HK-2 (cell line): ENCODE measurements around the gene CAMK2A.

Experiments used
- DNase-seq: peaks from one replicate; pipeline ENCODE4 v3.0.0-alpha.2; 2018; ENCODE audit not compliant: unreplicated experiment

Gene CAMK2A

GRCh38 chr5:150211156-150212030 is 78.2 kb downstream of the CAMK2A start:
- no peak for DNase-seq

- DNase-seq = no peak
Observed at GRCh38 chr5:150210644-150211043, 78.9 kb downstream of the CAMK2A start.

GRCh38 chr5:150209099-150209635 is 80.4 kb downstream of the CAMK2A start:
- DNase-seq = no peak

- DNase-seq = no peak
Observed at GRCh38 chr5:150208187-150209098, 81.1 kb downstream of the CAMK2A start.

GRCh38 chr5:150206779-150207115 is 82.8 kb downstream of the CAMK2A start:
- DNase-seq = no peak

GRCh38 chr5:150206098-150206778 is 83.3 kb downstream of the CAMK2A start:
- DNase-seq = no peak

GRCh38 chr5:150204590-150204960 is 85.0 kb downstream of the CAMK2A start:
- no peak for DNase-seq

GRCh38 chr5:150203832-150204589 is 85.6 kb downstream of the CAMK2A start:
- DNase-seq = no peak

GRCh38 chr5:150202501-150202900 is 87.1 kb downstream of the CAMK2A start:
- no peak for DNase-seq

- DNase-seq = no peak
Observed at GRCh38 chr5:150197476-150197875, 92.1 kb downstream of the CAMK2A start.

- DNase-seq = no peak
Observed at GRCh38 chr5:150196986-150197385, 92.6 kb downstream of the CAMK2A start.

GRCh38 chr5:150196514-150196913 is 93.1 kb downstream of the CAMK2A start:
- no peak for DNase-seq

GRCh38 chr5:150195736-150196485 is 93.7 kb downstream of the CAMK2A start:
- DNase-seq = no peak

- DNase-seq = no peak
Observed at GRCh38 chr5:150192462-150192861, 97.1 kb downstream of the CAMK2A start.

- DNase-seq = no peak
Observed at GRCh38 chr5:150190987-150191386, 98.6 kb downstream of the CAMK2A start.

- DNase-seq = no peak
Observed at GRCh38 chr5:150190503-150190979, 99.0 kb downstream of the CAMK2A start.

GRCh38 chr5:150189728-150190502 is 99.7 kb downstream of the CAMK2A start, which contains the start of gene SLC6A7:
Gene SLC6A7 (plus strand): TSS chr5:150190062. CDS start chr5:150190328, 266 bp downstream.
- DNase-seq = no peak

- DNase-seq = no peak
Observed at GRCh38 chr5:150189326-150189725, 100.2 kb downstream of the CAMK2A start.

GRCh38 chr5:150188146-150188842 is 101.3 kb downstream of the CAMK2A start:
- DNase-seq = no peak
